ENCODE measurements around the gene CBLB.
"Not testable (repeated sequence)": the region's sequence is repeated elsewhere in the genome, so short reads cannot be mapped to it uniquely, and the experiment has no call there.

Gene CBLB

GRCh38 chr3:105764378-105765307, 104.2 kb downstream of the CBLB start:
- no peak overlapping the region for H3K4me3 ChIP-seq (ENCODE audit: insufficient read depth, low read depth, low read length)
- 99 to 100% methylated on average over 2 of the region's 2 CpGs for WGBS, 2 experiments

GRCh38 chr3:105763659-105764036, 105.2 kb downstream of the CBLB start:
- Histone ChIP-seq H3K36me3 (ENCODE audit: control insufficient read depth, insufficient read depth, low read length) (peaks cover 22% of the 10 kb centered on the region), H3K27me3 (ENCODE audit: control insufficient read depth, insufficient read depth, low read length, poor library complexity, severe bottlenecking) (no peaks in the 10 kb centered on the region), H3K27ac (ENCODE audit: insufficient read depth, low read depth, low read length, poor library complexity, severe bottlenecking) (no peak overlapping the region), H3K4me3 (ENCODE audit: insufficient read depth, low read depth, low read length) (no peak overlapping the region), H3K9me3 (ENCODE audit: control insufficient read depth, low read length) (peaks cover 4% of the 10 kb centered on the region), H3K4me1 (ENCODE audit: control insufficient read depth, insufficient read depth, low read length) (no peaks in the 10 kb centered on the region)

More at GRCh38 chr3:105764378-105765307, 104.2 kb downstream of the CBLB start:
- H3K9me3 ChIP-seq (ENCODE audit: control insufficient read depth, low read length): peaks cover 4% of the 10 kb centered on the region
- H3K27me3 ChIP-seq (ENCODE audit: control insufficient read depth, insufficient read depth, low read length, poor library complexity, severe bottlenecking): no peaks in the 10 kb centered on the region
- no peaks in the 10 kb centered on the region for H3K4me1 ChIP-seq (ENCODE audit: control insufficient read depth, insufficient read depth, low read length)
- H3K36me3 ChIP-seq (ENCODE audit: control insufficient read depth, insufficient read depth, low read length): peaks cover 14% of the 10 kb centered on the region
- no peak overlapping the region for H3K27ac ChIP-seq (ENCODE audit: insufficient read depth, low read depth, low read length, poor library complexity, severe bottlenecking)

- H3K4me3 ChIP-seq (ENCODE audit: insufficient read depth, low read depth, low read length): no peak overlapping the region
- H3K27me3 ChIP-seq (ENCODE audit: control insufficient read depth, insufficient read depth, low read length, poor library complexity, severe bottlenecking): no peaks in the 10 kb centered on the region
- H3K9me3 ChIP-seq (ENCODE audit: control insufficient read depth, low read length): peaks cover 4% of the 10 kb centered on the region
- H3K27ac ChIP-seq (ENCODE audit: insufficient read depth, low read depth, low read length, poor library complexity, severe bottlenecking): no peak overlapping the region
- H3K4me1 ChIP-seq (ENCODE audit: control insufficient read depth, insufficient read depth, low read length): no peaks in the 10 kb centered on the region
- WGBS, 2 experiments: 96% methylated on average over 12 to 13 of the region's 13 CpGs
- H3K36me3 ChIP-seq (ENCODE audit: control insufficient read depth, insufficient read depth, low read length): peaks cover 24% of the 10 kb centered on the region
These were observed 105.8 kb downstream of the CBLB start for GRCh38 chr3:105762749-105763658.

- H3K27me3 ChIP-seq (ENCODE audit: control insufficient read depth, insufficient read depth, low read length, poor library complexity, severe bottlenecking); H3K27ac ChIP-seq (ENCODE audit: insufficient read depth, low read depth, low read length, poor library complexity, severe bottlenecking); H3K9me3 ChIP-seq (ENCODE audit: control insufficient read depth, low read length); H3K4me3 ChIP-seq (ENCODE audit: insufficient read depth, low read depth, low read length); H3K4me1 ChIP-seq (ENCODE audit: control insufficient read depth, insufficient read depth, low read length): not testable (repeated sequence)
- WGBS, 2 experiments: 95 to 98% methylated on average over 1 of the region's 1 CpG
- peaks cover 24% of the 10 kb centered on the region for H3K36me3 ChIP-seq (ENCODE audit: control insufficient read depth, insufficient read depth, low read length)
These were observed 106.6 kb downstream of the CBLB start for GRCh38 chr3:105762214-105762613.

GRCh38 chr3:105759442-105760078, 109.3 kb downstream of the CBLB start:
- WGBS, 2 experiments: 95 to 96% methylated on average over 6 of the region's 6 CpGs

GRCh38 chr3:105758451-105758850, 110.4 kb downstream of the CBLB start:
- no peaks in the 10 kb centered on the region for H3K27me3 ChIP-seq (ENCODE audit: control insufficient read depth, insufficient read depth, low read length, poor library complexity, severe bottlenecking)
- peaks cover 2% of the 10 kb centered on the region for H3K9me3 ChIP-seq (ENCODE audit: control insufficient read depth, low read length)
- H3K36me3 ChIP-seq (ENCODE audit: control insufficient read depth, insufficient read depth, low read length): peaks cover 20% of the 10 kb centered on the region
- H3K4me3 ChIP-seq (ENCODE audit: insufficient read depth, low read depth, low read length): no peak overlapping the region
- WGBS, 2 experiments: 95% methylated on average over 9 of the region's 9 CpGs
- H3K27ac ChIP-seq (ENCODE audit: insufficient read depth, low read depth, low read length, poor library complexity, severe bottlenecking): no peak overlapping the region
- H3K4me1 ChIP-seq (ENCODE audit: control insufficient read depth, insufficient read depth, low read length): no peaks in the 10 kb centered on the region

More at GRCh38 chr3:105759442-105760078, 109.3 kb downstream of the CBLB start:
- H3K4me3 ChIP-seq (ENCODE audit: insufficient read depth, low read depth, low read length): no peak overlapping the region
- H3K36me3 ChIP-seq (ENCODE audit: control insufficient read depth, insufficient read depth, low read length): peaks cover 24% of the 10 kb centered on the region
- no peaks in the 10 kb centered on the region for H3K4me1 ChIP-seq (ENCODE audit: control insufficient read depth, insufficient read depth, low read length)
- H3K27ac ChIP-seq (ENCODE audit: insufficient read depth, low read depth, low read length, poor library complexity, severe bottlenecking): no peak overlapping the region
- H3K27me3 ChIP-seq (ENCODE audit: control insufficient read depth, insufficient read depth, low read length, poor library complexity, severe bottlenecking): no peaks in the 10 kb centered on the region
- peaks cover 4% of the 10 kb centered on the region for H3K9me3 ChIP-seq (ENCODE audit: control insufficient read depth, low read length)

- Histone ChIP-seq H3K27ac (ENCODE audit: insufficient read depth, low read depth, low read length, poor library complexity, severe bottlenecking) (no peak overlapping the region), H3K36me3 (ENCODE audit: control insufficient read depth, insufficient read depth, low read length) (peaks cover 12% of the 10 kb centered on the region), H3K4me3 (ENCODE audit: insufficient read depth, low read depth, low read length) (no peak overlapping the region), H3K27me3 (ENCODE audit: control insufficient read depth, insufficient read depth, low read length, poor library complexity, severe bottlenecking) (no peaks in the 10 kb centered on the region), H3K4me1 (ENCODE audit: control insufficient read depth, insufficient read depth, low read length) (no peaks in the 10 kb centered on the region), H3K9me3 (ENCODE audit: control insufficient read depth, low read length) (peaks cover 2% of the 10 kb centered on the region)
- WGBS, 2 experiments: 90 to 98% methylated on average over 1 to 2 of the region's 2 CpGs
These were observed 113.5 kb downstream of the CBLB start for GRCh38 chr3:105755121-105755886.

- no peaks in the 10 kb centered on the region for H3K36me3 ChIP-seq (ENCODE audit: control insufficient read depth, insufficient read depth, low read length)
- H3K27ac ChIP-seq (ENCODE audit: insufficient read depth, low read depth, low read length, poor library complexity, severe bottlenecking): no peak overlapping the region
- no peaks in the 10 kb centered on the region for H3K4me1 ChIP-seq (ENCODE audit: control insufficient read depth, insufficient read depth, low read length)
- H3K27me3 ChIP-seq (ENCODE audit: control insufficient read depth, insufficient read depth, low read length, poor library complexity, severe bottlenecking): no peaks in the 10 kb centered on the region
- no peaks in the 10 kb centered on the region for H3K9me3 ChIP-seq (ENCODE audit: control insufficient read depth, low read length)
- H3K4me3 ChIP-seq (ENCODE audit: insufficient read depth, low read depth, low read length): no peak overlapping the region
- WGBS, 2 experiments: 91 to 100% methylated on average over 1 of the region's 1 CpG
These were observed 115.9 kb downstream of the CBLB start for GRCh38 chr3:105752791-105753415.

GRCh38 chr3:105747696-105748095, 121.1 kb downstream of the CBLB start:
- H3K36me3 ChIP-seq (ENCODE audit: control insufficient read depth, insufficient read depth, low read length): peaks cover 5% of the 10 kb centered on the region
- WGBS, 2 experiments: 100% methylated on average over 1 of the region's 1 CpG; no CpG with 5 or more reads in 1 of the 2 experiments
- H3K27me3 ChIP-seq (ENCODE audit: control insufficient read depth, insufficient read depth, low read length, poor library complexity, severe bottlenecking): no peaks in the 10 kb centered on the region
- no peak overlapping the region for H3K27ac ChIP-seq (ENCODE audit: insufficient read depth, low read depth, low read length, poor library complexity, severe bottlenecking)
- no peak overlapping the region for H3K4me3 ChIP-seq (ENCODE audit: insufficient read depth, low read depth, low read length)
- H3K4me1 ChIP-seq (ENCODE audit: control insufficient read depth, insufficient read depth, low read length): peaks cover 8% of the 10 kb centered on the region
- H3K9me3 ChIP-seq (ENCODE audit: control insufficient read depth, low read length): no peaks in the 10 kb centered on the region
